WTC11 (cell line): ENCODE data around the gene CREG2. TPM values are rescaled to one million over a fixed set of nuclear protein-coding genes. Genes with fewer than 3 reads are reported as not detected.

Source experiments
- ATAC-seq: fragments of 200-7000 bp; cut with Tn5 transposase; 2 replicates; pipeline ENCODE4 v1.10.0; 2021; ENCODE audit warnings: mild to moderate bottlenecking, moderate library complexity
- CTCF ChIA-PET: fragments of 300-600 bp; sonication (Branson Sonifier 250); formaldehyde crosslinking; loops from one replicate; lab custom pipeline; 2021; ENCODE audit warnings: antibody characterized with exemption; lab: Charles Lee
- POLR2A ChIA-PET: fragments of 350-600 bp; sonication (Branson Sonifier 250); formaldehyde crosslinking; loops from one replicate; lab custom pipeline; 2021; ENCODE audit warnings: antibody characterized with exemption; lab: Charles Lee
- DNase-seq: peaks from one replicate; pipeline ENCODE4 v3.0.0; 2021; ENCODE audit warnings: low spot score
- H3K27ac Mint-ChIP-seq: 2 replicates; pipeline ENCODE4 v1.8.0; 2021; ENCODE audit warnings: mixed read lengths
- H3K27me3 Mint-ChIP-seq: 2 replicates; pipeline ENCODE4 v1.8.0; 2021; ENCODE audit warnings: low read depth, mild to moderate bottlenecking, moderate library complexity, mixed read lengths
- H3K36me3 Mint-ChIP-seq: 2 replicates; pipeline ENCODE4 v1.8.0; 2021; ENCODE audit warnings: mixed read lengths
- H3K4me1 Mint-ChIP-seq: 2 replicates; pipeline ENCODE4 v1.8.0; 2022; ENCODE audit warnings: mixed read lengths
- H3K4me3 Mint-ChIP-seq: 2 replicates; pipeline ENCODE4 v1.8.0; 2021; ENCODE audit warnings: mild to moderate bottlenecking, moderate library complexity, mixed read lengths
- H3K9me3 Mint-ChIP-seq: 2 replicates; pipeline ENCODE4 v1.8.0; 2021; ENCODE audit warnings: mixed read lengths
- AR ChIP-seq: fragments of 250-450 bp; sonication (Bioruptor Pico); IDR thresholded peaks from 2 replicates; pipeline ENCODE4 v1.9.0; 2021; ENCODE audit warnings: mild to moderate bottlenecking
- ATF1 ChIP-seq: sonication (generic); formaldehyde crosslinking; IDR thresholded peaks from 2 replicates; pipeline ENCODE4 v1.8.1; 2023; ENCODE audit warnings: mild to moderate bottlenecking, moderate library complexity, missing genetic modification reagents
- CBFB ChIP-seq: sonication (generic); formaldehyde crosslinking; IDR thresholded peaks from 2 replicates; pipeline ENCODE4 v1.8.1; 2022; ENCODE audit warnings: mild to moderate bottlenecking, low read depth, missing genetic modification reagents
- ELF4 ChIP-seq: sonication (generic); formaldehyde crosslinking; IDR thresholded peaks from 2 replicates; pipeline ENCODE4 v1.8.1; 2022; ENCODE audit warnings: low read depth, mild to moderate bottlenecking, moderate library complexity, missing genetic modification reagents
- GRHL2 ChIP-seq: fragments of 250-450 bp; sonication (Bioruptor Pico); IDR thresholded peaks from 2 replicates; pipeline ENCODE4 v1.8.0; 2022; ENCODE audit warnings: mild to moderate bottlenecking, moderate library complexity; ENCODE audit not compliant: insufficient replicate concordance, severe bottlenecking
- GTF2I ChIP-seq: fragments of 250-450 bp; sonication (Bioruptor Pico); conservative IDR thresholded peaks from 2 replicates; pipeline ENCODE4 v1.4.0; 2021; ENCODE audit warnings: mild to moderate bottlenecking
- JUN ChIP-seq: sonication (generic); formaldehyde crosslinking; IDR thresholded peaks from 2 replicates; pipeline ENCODE4 v1.8.0; 2023; ENCODE audit warnings: mild to moderate bottlenecking, missing genetic modification reagents
- NFYB ChIP-seq: sonication (generic); formaldehyde crosslinking; conservative IDR thresholded peaks from 2 replicates; pipeline ENCODE4 v1.8.0; 2022; ENCODE audit warnings: low read depth, missing genetic modification reagents
- NR1H2 ChIP-seq: sonication (generic); formaldehyde crosslinking; IDR thresholded peaks from 2 replicates; pipeline ENCODE4 v1.9.0; 2021; ENCODE audit warnings: mild to moderate bottlenecking, moderate library complexity, missing genetic modification reagents
- SOX15 ChIP-seq: fragments of 250-450 bp; sonication (Bioruptor Pico); IDR thresholded peaks from 2 replicates; pipeline ENCODE4 v1.9.0; 2021; ENCODE audit warnings: mild to moderate bottlenecking
- ZNF138 ChIP-seq: sonication (generic); formaldehyde crosslinking; conservative IDR thresholded peaks from 2 replicates; pipeline ENCODE4 v1.8.1; 2022; ENCODE audit warnings: mild to moderate bottlenecking, moderate library complexity, missing genetic modification reagents
- ZNF219 ChIP-seq: sonication (generic); formaldehyde crosslinking; IDR thresholded peaks from 2 replicates; pipeline ENCODE4 v1.8.0; 2023; ENCODE audit warnings: missing genetic modification reagents, mild to moderate bottlenecking, borderline replicate concordance
- ZNF512 ChIP-seq: sonication (generic); formaldehyde crosslinking; IDR thresholded peaks from 2 replicates; pipeline ENCODE4 v1.8.1; 2022; ENCODE audit warnings: missing genetic modification reagents, borderline replicate concordance
- total RNA-seq: library from RNA; stranded (reverse); gene quantifications from 3 replicates; pipeline ENCODE4 v1.2.3, GENCODE V29; 2021
- TF ChIP-seq, protein P1 (sequence below): sonication (generic); formaldehyde crosslinking; IDR thresholded peaks from 2 replicates; pipeline ENCODE4 v1.8.0; 2023; ENCODE audit warnings: mild to moderate bottlenecking, missing genetic modification reagents

Gene CREG2
- total RNA-seq, 1 experiment from 2014 or later = 1.6 TPM

DNA sequence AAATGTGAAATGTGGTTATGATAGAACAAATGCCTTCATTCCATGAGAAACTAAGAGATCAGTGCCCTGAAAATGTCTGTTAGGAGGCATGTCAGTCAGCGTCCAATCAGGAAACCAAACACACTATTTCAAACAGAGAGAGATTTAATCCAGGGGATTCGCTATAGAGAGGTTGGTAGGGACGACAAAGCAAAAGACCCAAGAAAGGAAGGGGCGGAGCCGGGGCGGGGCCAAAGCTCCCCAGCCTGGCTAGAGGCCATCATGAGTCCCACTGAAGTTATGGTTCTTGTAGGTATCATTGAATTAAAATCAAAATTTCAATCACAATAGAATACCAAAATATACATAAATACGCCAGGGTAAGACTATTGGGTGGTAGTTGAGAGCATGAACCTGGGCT is 45.9 kb downstream of the CREG2 start:
- POLR2A ChIA-PET = interaction anchor here (0.7 kb wide), 1 partner anchor 583 kb away, joined by 9 read pairs; no protein-coding TSS in a partner anchor
- H3K9me3 Mint-ChIP-seq = peaks cover 9% of the 10 kb centered on the region
- ATAC-seq (peak; percentile 42), DNase-seq (peak; percentile 38)
- peaks cover 18% of the 10 kb centered on the region for H3K27me3 Mint-ChIP-seq
- H3K27ac Mint-ChIP-seq = no peak overlapping the region
- CTCF ChIA-PET = interaction anchor here (0.6 to 3.0 kb wide), 66 partner anchors 9 to 899 kb away, joined by 3 to 72 read pairs (median 4); partner anchors contain the start of genes CNOT11, CREG2 and RNF149
- no peak for TF ChIP-seq AR
- peaks cover 7% of the 10 kb centered on the region for H3K36me3 Mint-ChIP-seq
- no peak overlapping the region for H3K4me3 Mint-ChIP-seq
- H3K4me1 Mint-ChIP-seq = peaks cover 60% of the 10 kb centered on the region

DNA sequence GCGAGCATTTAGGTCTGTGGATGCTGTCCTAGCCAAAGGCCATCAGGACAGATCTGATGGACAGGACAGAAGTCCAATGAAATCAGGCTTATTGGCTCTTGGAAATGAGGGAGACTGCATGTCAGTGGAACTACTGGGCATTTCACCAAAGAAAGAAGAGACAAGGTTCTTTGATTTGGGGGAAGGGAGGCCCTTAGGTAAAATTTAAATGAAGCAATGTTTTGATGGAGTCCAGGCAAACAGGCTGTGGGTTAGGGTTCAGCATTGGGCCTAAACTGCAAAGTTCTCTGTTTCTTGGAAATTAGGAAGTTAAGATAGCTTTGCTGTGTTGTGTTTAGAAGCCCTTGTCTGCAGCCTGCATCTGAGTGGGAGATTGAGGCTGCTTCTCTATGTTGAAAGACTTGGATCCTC is 47.2 kb downstream of the CREG2 start:
- H3K4me3 Mint-ChIP-seq = peak overlapping the region; percentile 57

GRCh38 chr2:101339266-101339880 is 47.9 kb downstream of the CREG2 start:
- Mint-ChIP-seq H3K27ac (peak overlapping the region; percentile 50), H3K9me3 (peaks cover 9% of the 10 kb centered on the region), H3K4me1 (peaks cover 59% of the 10 kb centered on the region), H3K27me3 (peaks cover 18% of the 10 kb centered on the region), H3K36me3 (peaks cover 7% of the 10 kb centered on the region), H3K4me3 (peak overlapping the region; percentile 57)
- POLR2A ChIA-PET = no interaction called here
- ATAC-seq (no peak), DNase-seq (no peak)
- CTCF ChIA-PET = interaction anchor here (0.9 to 1.6 kb wide), 3 partner anchors 9 to 62 kb away, joined by 3 to 4 read pairs (median 4); no protein-coding TSS in a partner anchor
- TF ChIP-seq ATF1 (CRISPR knock-in tag) = no peak

More for the DNA sequence above, 47.2 kb downstream of the CREG2 start:
- DNase-seq (no peak), ATAC-seq (peak; percentile 25)
- peaks cover 60% of the 10 kb centered on the region for H3K4me1 Mint-ChIP-seq
- H3K27ac Mint-ChIP-seq = peak overlapping the region; percentile 54
- H3K9me3 Mint-ChIP-seq = peaks cover 9% of the 10 kb centered on the region
- POLR2A ChIA-PET = no interaction called here
- peaks cover 7% of the 10 kb centered on the region for H3K36me3 Mint-ChIP-seq
- H3K27me3 Mint-ChIP-seq = peaks cover 18% of the 10 kb centered on the region
- CTCF ChIA-PET = interaction anchor here (1.0 to 2.9 kb wide), 3 partner anchors 10 to 63 kb away, joined by 3 to 10 read pairs (median 4); no protein-coding TSS in a partner anchor
- TF ChIP-seq ELF4 (no peak), ZNF219 (CRISPR knock-in tag) (no peak), NR1H2 (CRISPR knock-in tag) (no peak), ZNF512 (CRISPR knock-in tag) (no peak), GTF2I (CRISPR knock-in tag) (no peak), SOX15 (CRISPR knock-in tag) (no peak), NFYB (CRISPR knock-in tag) (no peak), CBFB (CRISPR knock-in tag) (no peak), JUN (no peak), ZNF138 (no peak), GRHL2 (CRISPR knock-in tag) (no peak)
- TF ChIP-seq, protein P1, sequence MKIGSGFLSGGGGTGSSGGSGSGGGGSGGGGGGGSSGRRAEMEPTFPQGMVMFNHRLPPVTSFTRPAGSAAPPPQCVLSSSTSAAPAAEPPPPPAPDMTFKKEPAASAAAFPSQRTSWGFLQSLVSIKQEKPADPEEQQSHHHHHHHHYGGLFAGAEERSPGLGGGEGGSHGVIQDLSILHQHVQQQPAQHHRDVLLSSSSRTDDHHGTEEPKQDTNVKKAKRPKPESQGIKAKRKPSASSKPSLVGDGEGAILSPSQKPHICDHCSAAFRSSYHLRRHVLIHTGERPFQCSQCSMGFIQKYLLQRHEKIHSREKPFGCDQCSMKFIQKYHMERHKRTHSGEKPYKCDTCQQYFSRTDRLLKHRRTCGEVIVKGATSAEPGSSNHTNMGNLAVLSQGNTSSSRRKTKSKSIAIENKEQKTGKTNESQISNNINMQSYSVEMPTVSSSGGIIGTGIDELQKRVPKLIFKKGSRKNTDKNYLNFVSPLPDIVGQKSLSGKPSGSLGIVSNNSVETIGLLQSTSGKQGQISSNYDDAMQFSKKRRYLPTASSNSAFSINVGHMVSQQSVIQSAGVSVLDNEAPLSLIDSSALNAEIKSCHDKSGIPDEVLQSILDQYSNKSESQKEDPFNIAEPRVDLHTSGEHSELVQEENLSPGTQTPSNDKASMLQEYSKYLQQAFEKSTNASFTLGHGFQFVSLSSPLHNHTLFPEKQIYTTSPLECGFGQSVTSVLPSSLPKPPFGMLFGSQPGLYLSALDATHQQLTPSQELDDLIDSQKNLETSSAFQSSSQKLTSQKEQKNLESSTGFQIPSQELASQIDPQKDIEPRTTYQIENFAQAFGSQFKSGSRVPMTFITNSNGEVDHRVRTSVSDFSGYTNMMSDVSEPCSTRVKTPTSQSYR (CRISPR knock-in tag) = no peak
